TTC549 (cell line): ENCODE data around the gene DOCK9.

ENCODE experiments used
- FAIRE-seq: peaks from 2 replicates; lab custom pipeline; 2012; peaks lifted over from hg19 to GRCh38; lab: Jason Lieb, UNC

DOCK9 gene

DNA sequence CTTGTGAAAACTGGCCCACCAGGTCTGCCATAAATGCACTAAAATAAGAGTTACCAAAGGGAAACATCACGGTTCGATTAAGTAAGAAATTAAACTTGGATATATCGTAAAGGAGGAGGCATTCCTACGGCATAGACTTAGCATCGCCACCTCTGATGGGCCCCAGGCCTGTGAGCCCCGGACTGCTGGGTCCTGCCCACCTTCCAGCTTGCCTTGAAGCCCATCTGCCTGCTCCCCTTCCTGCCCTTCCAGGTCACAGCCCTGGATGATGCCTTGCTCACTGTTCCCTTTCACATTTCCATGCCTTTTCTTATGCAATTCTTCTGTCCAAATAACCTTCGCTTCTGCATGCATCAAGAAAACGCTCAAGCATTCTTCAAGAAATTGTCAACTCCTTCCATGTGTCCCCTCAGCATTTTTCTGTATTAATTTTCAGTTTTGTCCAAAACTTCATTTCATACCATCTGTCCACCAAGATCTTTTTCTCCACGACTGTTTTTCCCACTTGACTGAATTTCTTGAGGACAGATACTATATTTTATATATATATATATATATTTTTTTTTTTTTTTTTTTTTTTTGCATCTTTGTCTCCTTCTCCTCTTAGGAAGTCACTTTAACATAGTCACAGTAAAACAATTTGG lies 91.2 kb downstream of the DOCK9 start:
- no peak for FAIRE-seq

DNA sequence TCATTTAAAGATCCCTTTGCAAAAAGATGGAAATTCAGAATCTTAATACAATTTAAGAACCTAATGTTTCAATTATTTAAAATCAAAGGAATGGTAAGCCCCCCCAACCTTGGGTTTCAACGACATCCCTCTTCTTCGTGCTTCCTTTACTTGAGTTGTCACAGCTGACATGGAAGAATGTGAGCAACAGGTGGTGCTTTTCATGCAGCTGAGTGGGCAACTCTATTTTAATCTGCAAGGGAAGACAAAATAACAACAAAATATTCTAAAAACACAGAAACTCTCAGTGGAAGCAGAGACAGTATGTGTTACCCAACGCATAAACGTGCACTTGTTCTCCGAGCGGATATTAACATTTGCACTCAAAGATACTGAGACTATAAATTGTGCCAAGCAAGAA lies 92.3 kb downstream of the DOCK9 start:
- FAIRE-seq, result no peak

- FAIRE-seq, result no peak
Observed at GRCh38 chr13:98883998-98884397, 93.9 kb downstream of the DOCK9 start.

DNA sequence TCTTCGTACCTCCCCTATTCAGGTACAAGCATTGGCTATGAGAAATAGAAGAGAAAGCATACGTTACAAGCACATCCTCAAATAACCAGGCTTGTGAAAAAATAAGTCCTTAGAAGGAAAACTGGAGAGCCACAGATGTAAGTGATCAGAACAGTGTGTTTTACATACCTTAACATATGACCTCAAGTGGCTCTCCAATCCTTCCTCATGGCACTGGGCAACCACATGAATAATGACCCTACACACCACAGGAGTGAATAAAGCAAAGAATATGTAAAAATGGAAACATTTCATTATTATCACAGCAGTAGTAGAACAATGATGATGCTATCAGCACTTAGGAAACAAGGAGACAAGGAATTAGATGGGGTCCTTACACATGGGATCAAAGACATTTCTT lies 96.5 kb downstream of the DOCK9 start:
- FAIRE-seq, result no peak

- FAIRE-seq, result no peak
Observed at GRCh38 chr13:98880677-98881076, 97.2 kb downstream of the DOCK9 start.

- no peak for FAIRE-seq
Observed at GRCh38 chr13:98879957-98880356, 97.9 kb downstream of the DOCK9 start.

- no peak for FAIRE-seq
Observed at GRCh38 chr13:98879127-98879520, 98.7 kb downstream of the DOCK9 start.

DNA sequence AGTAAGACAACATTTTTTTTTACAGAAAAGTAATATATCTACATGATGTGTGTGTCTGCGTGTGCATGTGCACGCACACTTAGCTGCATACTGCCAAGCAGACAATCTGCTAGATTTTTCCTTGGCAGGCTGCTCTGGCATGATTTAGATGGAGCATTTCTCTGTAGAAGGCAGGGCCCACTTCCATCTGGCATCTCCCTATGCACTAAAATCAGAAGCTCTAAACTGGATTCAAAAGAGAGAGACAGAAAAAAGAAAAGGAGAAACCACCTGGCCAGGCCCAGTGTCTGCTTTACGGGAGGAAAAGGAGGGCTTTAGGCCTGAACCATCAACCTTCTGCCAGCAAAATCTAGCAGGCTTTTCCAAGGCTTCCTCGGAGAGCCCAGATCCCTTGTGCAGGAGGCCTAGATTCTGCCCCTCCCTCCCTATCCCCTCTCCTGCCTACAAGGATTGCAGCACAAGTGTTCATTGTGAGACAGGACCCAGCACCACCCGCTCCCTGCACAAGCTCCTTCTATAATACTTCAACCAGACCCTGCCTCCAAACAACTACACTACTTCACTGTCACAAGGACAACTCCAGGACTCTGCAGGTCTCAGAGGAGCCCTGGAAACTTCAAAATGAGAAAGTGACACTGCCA lies 99.3 kb downstream of the DOCK9 start:
- no peak for FAIRE-seq

- FAIRE-seq, result no peak
Observed at GRCh38 chr13:98877936-98878335, 99.9 kb downstream of the DOCK9 start.

DNA sequence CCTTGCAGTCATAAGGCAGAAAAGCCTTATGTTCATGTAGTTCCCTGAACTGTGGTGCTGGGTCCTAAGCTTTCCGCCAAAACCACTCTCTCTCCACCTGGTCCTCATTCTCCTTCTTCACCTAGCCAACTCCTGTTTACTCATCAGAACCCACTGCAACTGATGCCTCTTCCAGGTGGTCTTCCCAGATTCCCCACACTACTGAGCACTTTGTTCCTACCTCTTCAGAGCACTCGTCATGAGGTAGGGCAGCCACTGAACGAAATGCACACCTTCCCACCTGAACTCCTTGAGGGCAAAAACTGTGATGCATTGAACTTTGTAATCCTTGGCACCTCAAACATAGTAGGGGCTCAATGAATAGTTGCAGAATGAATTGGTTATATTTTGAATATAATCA lies 100.4 kb downstream of the DOCK9 start:
- FAIRE-seq, result no peak

DNA sequence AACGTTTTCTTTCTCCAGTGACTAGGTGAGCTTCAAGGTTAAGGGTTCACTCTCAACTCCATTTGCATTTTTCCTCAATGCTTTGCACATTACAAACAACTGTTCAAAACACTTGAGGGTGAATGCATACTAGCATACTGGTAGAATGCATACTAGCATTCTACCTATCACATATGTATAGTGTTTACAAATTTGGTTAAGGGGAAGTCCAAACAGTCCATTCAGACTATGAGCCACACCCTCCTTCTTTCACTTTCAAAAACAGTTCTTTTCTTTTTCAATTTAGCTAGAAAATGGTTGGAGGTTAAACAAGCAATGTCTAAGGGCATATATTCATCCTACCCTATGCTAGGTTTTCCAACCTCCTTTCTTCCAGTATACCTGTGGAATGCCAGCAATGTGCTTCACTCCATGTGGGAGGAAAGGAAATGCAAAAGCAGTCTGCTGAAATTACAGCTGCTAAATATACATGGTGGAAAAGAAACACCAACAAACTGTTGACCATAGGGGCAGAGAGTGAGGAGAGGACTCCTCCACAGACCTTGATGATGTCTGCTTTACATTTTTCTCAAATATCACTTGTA lies 102.6 kb downstream of the DOCK9 start:
- FAIRE-seq, result no peak

- FAIRE-seq, result no peak
Observed at GRCh38 chr13:98874029-98874397, 103.9 kb downstream of the DOCK9 start.

- no peak for FAIRE-seq
Observed at GRCh38 chr13:98873377-98874028, 104.4 kb downstream of the DOCK9 start.

DNA sequence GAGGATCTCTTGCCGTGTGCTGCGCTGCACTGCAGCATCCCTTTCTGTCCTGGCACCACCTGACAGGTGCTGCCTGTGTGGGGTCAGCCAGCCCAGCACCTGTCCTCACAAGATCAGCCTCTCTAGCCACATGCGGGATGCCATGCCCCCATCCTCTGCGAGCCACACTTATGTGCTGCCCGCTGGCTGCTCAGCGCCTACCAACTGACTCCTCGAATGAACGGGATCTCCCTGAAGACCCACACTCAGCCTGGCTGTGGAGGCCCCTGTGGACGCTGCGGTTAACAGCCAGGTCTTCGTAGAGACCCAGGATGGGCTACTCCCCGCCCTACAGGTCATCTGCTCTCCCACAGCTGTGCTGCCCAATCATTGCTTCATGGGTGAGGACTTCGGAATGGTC lies 106.1 kb downstream of the DOCK9 start:
- no peak for FAIRE-seq

DNA sequence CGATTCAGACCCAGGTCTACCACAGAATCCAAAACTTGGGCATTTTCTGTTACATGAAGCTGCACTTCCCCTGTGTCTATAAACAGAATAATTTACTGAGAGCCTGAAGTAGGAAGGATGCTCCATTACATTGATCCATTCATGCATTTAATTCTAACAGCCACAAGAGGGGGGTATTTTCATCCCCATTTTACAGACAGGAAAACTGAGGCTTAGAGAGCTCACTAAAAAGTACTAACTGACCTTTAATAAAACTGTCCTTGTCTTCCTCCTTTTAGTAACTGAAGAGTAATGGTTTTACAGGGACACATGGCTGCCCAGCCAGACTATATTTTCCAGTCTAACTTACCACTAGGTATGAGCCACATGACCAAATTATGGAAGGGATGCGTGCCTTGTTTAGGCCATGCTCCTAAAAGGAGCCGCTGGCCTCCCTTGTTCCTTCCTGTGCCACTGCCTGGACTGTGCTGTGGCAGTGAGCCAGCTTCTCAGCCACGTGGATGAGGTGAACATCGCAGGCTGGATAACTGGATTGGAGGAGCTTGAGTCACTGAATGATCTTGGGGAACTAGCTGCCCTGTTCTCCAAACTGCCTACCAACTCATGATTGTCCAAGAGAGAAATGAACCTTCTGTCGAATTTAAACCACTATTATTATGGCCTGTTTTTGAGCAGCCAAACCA lies 108.3 kb downstream of the DOCK9 start:
- FAIRE-seq, result no peak

- FAIRE-seq, result no peak
Observed at GRCh38 chr13:98868932-98869331, 108.9 kb downstream of the DOCK9 start.

GRCh38 chr13:98866882-98867281 lies 111.0 kb downstream of the DOCK9 start:
- FAIRE-seq, result no peak

GRCh38 chr13:98860491-98860890 lies 117.4 kb downstream of the DOCK9 start:
- FAIRE-seq, result no peak

DNA sequence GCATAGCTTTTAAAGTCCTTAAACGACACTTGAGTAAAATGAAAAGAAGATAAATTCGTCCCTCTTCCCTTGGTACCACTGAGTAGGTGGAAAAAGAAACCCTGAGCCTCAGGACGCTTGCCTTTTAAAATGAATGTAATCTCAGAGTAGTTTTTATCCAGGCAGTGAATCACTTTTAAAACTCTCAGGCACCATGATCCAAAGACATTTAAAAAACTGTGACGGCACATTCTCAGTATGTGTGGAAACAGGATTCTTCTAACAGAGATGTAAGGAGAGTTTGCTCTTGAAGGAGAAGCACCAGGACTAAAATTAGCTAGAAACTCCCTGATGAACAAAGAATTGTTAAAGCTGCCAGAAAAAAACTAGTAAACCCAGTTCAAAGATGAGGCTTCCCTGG lies 119.7 kb downstream of the DOCK9 start:
- FAIRE-seq, result no peak

DNA sequence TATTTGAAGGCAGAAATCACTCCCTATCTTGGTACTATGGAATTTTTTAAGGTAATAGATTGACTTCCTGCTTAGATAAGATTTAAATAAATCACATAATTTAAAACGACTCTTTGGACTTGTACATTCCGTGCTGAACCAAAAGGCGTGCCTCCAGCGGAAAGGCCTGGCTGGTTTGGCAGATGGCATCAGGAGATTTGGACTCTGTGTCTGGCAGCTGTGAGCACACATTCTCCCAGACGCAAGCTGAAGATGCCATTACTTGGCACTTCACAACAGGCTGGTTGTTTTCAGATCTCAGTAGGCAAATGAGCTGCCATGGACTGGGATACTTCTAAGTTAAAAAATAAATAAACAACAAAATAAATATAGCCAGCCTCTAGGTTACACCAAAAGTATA lies 120.9 kb downstream of the DOCK9 start:
- no peak for FAIRE-seq

GRCh38 chr13:98854448-98854847 lies 123.4 kb downstream of the DOCK9 start:
- FAIRE-seq, result no peak

GRCh38 chr13:98853771-98854221 lies 124.1 kb downstream of the DOCK9 start:
- FAIRE-seq, result no peak

DNA sequence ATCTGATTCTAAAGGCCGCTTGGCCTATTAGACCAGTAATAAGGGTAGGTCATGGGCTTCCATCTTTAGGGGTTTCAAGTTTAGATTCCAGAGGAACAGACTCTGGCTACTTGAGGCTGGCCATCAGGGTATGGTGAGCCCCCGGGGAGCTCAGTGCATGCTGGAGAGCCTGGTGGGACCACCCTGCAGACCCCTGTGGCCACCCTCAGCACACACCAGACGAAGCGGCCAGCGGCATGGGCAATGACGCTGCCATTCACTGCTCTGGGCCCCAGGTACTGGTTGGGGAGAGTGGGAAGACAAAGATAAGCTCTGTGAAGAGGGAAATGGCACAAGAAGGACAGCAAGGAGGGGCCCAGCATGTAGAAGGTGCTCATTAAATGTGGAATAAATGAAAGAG lies 126.6 kb downstream of the DOCK9 start:
- FAIRE-seq, result no peak
